HG03175 (cell line): Measurements from ENCODE around the gene TRIP10.
"Not testable (repeated sequence)": the region's sequence is repeated elsewhere in the genome, so short reads cannot be mapped to it uniquely, and the experiment has no call there.

Source experiments
- ATAC-seq: cut with Tn5 transposase; IDR thresholded peaks from one replicate; pipeline ENCODE4 v1.9.1; 2021; ENCODE audit warnings: mild to moderate bottlenecking, moderate library complexity; ENCODE audit not compliant: unreplicated experiment

Gene TRIP10

GRCh38 chr19:6765738-6766356 lies 26.4 kb downstream of the TRIP10 start:
- no peak for ATAC-seq

GRCh38 chr19:6766357-6767080 lies 27.0 kb downstream of the TRIP10 start:
- ATAC-seq = no peak

GRCh38 chr19:6767081-6767356 lies 27.5 kb downstream of the TRIP10 start:
- peak; percentile 28 for ATAC-seq

- peak; percentile 71 for ATAC-seq
Observed at GRCh38 chr19:6767357-6768235, 28.1 kb downstream of the TRIP10 start, which contains the start of gene SH2D3A. Gene SH2D3A (minus strand): TSS chr19:6767435. CDS start chr19:6763748, 3,687 bp downstream.

- ATAC-seq = no peak
Observed at GRCh38 chr19:6768236-6768785, 28.8 kb downstream of the TRIP10 start.

- ATAC-seq = no peak
Observed at GRCh38 chr19:6769006-6769619, 29.6 kb downstream of the TRIP10 start.

- ATAC-seq = not testable (repeated sequence)
Observed at GRCh38 chr19:6771648-6772027, 32.2 kb downstream of the TRIP10 start.

- peak; percentile 53 for ATAC-seq
Observed at GRCh38 chr19:6772028-6772865, 32.8 kb downstream of the TRIP10 start, which contains the start of gene VAV1. Gene VAV1 (plus strand): TSS chr19:6772708. CDS start chr19:6772808, 100 bp downstream.

GRCh38 chr19:6772866-6773322 lies 33.4 kb downstream of the TRIP10 start:
- ATAC-seq = peak; percentile 7

- peak; percentile 33 for ATAC-seq
Observed at GRCh38 chr19:6773323-6773931, 33.9 kb downstream of the TRIP10 start.

GRCh38 chr19:6774821-6775707 lies 35.6 kb downstream of the TRIP10 start:
- no peak for ATAC-seq

GRCh38 chr19:6776045-6776444 lies 36.6 kb downstream of the TRIP10 start:
- not testable (repeated sequence) for ATAC-seq

- no peak for ATAC-seq
Observed at GRCh38 chr19:6776999-6777398, 37.5 kb downstream of the TRIP10 start.

- no peak for ATAC-seq
Observed at GRCh38 chr19:6777434-6777833, 38.0 kb downstream of the TRIP10 start.

- no peak for ATAC-seq
Observed at GRCh38 chr19:6778386-6778785, 38.9 kb downstream of the TRIP10 start.

GRCh38 chr19:6779206-6779605 lies 39.7 kb downstream of the TRIP10 start:
- ATAC-seq = no peak

GRCh38 chr19:6787393-6787792 lies 47.9 kb downstream of the TRIP10 start:
- no peak for ATAC-seq

GRCh38 chr19:6788896-6789295 lies 49.4 kb downstream of the TRIP10 start:
- no peak for ATAC-seq
